Renal cortical epithelial cell (primary cell): ENCODE data around the gene SBNO2. TPM values are rescaled to one million over a fixed set of nuclear protein-coding genes. Genes with fewer than 3 reads are reported as not detected.
"Not testable (repeated sequence)": the region's sequence is repeated elsewhere in the genome, so short reads cannot be mapped to it uniquely, and the experiment has no call there.

Source experiments
- DNase-seq: peaks from one replicate; pipeline ENCODE4 v3.0.0-alpha.2; 2011; ENCODE audit warnings: low read depth
- total RNA-seq: library from RNA; depleted of rRNA; stranded (reverse); fragments of >200 nt; gene quantifications from 2 replicates; pipeline ENCODE4 v1.2.3, GENCODE V29; 2014

SBNO2 gene
- total RNA-seq, 1 donor from 2014 or later: 113 TPM

DNA sequence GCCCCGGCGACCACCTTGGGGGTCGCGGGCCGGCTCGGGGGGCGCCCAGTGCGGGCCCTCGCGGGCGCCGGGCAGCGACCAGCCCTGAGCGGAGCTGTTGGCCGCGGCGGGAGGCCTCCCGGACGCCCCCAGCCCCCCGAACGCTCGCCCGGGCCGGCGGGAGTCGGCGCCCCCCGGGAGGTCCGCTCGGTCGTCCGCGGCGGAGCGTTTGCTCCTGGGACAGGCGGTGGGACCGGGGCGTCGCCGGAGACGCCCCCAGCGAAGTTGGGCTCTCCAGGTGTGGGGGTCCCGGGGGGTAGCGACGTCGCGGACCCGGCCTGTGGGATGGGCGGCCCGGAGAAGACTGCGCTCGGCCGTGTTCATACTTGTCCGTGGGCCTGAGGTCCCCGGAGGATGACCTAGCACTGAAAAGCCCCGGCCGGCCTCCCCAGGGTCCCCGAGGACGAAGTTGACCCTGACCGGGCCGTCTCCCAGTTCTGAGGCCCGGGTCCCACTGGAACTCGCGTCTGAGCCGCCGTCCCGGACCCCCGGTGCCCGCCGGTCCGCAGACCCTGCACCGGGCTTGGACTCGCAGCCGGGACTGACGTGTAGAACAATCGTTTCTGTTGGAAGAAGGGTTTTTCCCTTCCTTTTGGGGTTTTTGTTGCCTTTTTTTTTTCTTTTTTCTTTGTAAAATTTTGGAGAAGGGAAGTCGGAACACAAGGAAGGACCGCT, 32.2 kb upstream of the SBNO2 start:
- DNase-seq: no peak

DNA sequence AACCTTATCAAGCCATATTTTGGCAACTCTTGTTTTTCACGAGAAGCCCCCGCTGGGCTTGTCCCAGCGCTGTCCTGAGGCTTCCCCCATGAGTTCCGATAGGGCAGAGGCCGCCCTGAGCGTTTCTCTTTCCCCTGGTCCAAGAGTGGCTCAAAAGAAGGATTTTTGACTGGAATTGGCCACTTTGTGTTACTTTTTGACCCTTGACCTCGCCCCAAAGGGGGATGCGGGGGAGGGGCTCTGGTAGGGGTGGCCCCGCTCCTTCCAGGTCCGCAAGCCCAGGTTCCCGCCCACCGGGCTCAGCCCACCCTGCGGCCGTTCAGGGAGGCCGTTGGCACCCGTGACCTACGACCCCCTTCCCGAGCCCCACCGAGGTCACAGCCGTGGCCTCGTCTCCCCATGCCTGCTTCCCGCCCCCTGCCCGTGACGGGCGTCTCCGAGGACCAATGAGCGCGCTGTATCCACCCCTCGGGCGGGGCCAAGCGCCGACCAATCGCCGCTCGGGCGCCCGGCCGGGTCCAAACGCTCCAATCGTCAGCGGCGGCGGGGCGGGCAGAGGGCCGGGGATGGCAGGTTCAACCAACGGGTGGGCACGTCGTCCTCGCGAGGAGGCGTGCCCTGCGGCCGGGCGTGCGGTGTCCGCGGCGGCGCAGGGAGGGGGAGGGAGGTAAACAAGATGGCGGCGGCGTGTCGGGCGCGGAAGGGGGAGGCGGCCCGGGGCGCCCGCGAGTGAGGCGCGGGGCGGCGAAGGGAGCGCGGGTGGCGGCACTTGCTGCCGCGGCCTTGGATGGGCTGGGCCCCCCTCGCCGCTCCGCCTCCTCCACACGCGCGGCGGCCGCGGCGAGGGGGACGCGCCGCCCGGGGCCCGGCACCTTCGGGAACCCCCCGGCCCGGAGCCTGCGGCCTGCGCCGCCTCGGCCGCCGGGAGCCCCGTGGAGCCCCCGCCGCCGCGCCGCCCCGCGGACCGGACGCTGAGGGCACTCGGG, 31.3 kb upstream of the SBNO2 start, which contains the start of gene STK11:
STK11 (plus strand) TSS at position 665 of the 986 bp plus-strand sequence. CDS start 1,136 bp downstream, outside the sequence.
- DNase-seq: peak; percentile 78

DNA sequence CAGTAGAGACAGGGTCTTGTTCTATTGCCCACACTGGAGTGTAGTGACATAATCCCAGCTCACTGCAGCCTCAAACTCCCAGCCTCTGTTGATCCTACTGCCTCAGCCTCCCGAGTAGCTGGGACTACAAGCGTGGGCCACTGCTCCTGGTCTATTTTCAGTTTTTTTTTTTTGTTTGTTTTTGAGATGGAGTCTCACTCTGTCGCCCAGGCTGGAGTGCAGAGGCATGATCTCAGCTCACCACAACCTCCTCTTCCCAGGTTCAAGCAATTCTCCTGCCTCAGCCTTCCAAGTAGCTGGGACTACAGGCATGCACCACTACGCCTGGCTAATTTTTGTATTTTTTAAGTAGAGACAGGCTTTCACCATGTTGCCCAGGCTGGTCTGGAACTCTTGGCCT, 26.5 kb upstream of the SBNO2 start:
- DNase-seq: not testable (repeated sequence)

DNA sequence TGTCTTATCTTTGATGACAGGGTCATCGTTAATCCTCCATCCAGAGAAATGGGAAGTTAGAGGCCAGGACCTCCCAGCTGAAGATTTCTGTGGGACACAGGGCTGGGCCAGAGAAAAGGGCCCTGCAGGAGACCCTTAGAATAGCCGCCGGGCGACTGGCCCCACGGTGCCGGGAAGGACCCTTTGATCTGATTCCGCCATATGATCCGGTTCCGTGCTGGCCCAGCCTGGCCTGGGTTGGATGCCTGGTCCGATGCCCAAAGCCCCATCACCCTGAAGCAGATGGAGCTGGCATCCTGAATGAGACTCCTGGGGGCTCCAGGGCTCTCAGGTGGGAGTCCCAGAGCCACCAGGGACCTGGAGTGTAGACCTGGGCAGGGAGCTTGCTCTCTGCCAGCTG, 25.5 kb upstream of the SBNO2 start:
- DNase-seq: no peak

DNA sequence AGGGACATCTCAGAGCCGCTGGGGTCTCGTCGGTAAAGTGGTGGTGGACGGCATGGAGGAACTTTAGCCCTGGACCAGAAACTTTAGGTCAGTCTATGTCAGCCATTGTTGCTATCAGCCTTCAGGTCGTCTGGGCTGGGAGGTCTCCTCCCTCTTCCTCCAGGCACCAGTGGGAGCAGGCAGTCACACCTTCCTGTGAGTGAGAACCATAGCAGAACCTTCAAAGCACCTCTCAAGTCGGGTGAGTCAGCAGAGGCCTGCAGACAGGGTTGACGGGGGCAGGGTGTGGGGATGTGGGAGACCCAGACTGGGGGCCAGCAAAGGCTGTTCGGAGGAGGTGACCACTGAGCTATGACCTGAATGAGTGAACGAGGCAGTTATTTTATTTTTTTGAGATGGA, 15.4 kb upstream of the SBNO2 start:
- peak; percentile 89 for DNase-seq

DNA sequence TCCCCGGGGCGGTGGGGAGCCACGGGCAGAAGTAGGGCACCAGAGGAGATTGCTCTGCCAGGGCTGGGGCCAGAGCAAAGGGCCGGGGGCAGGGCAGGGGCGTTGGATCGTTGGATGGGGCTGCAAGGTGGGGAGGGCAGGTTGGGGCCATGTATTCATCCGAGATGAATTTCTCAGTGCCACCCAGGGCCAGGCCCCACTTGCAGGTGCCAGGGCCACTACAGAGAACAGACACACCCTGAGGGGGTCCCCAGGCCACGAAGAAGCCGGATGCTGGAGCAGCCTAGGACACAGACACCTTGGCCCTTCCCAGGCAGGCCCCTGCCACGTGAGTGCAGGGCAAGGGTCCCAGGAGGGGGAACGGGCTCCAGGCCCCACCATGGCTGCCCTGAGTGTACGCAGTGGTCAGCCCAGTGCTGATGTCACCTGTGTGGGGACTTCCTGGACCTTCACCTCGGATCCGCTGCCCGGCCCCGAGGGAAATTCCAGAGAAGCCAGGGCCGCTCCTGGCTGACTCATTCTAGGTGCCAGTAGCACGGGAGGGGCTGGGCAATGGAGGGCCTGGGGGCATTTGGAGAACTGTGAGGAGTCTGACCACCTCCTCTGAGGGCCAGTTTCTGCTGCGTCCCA, 9.6 kb upstream of the SBNO2 start:
- DNase-seq: peak; percentile 86

DNA sequence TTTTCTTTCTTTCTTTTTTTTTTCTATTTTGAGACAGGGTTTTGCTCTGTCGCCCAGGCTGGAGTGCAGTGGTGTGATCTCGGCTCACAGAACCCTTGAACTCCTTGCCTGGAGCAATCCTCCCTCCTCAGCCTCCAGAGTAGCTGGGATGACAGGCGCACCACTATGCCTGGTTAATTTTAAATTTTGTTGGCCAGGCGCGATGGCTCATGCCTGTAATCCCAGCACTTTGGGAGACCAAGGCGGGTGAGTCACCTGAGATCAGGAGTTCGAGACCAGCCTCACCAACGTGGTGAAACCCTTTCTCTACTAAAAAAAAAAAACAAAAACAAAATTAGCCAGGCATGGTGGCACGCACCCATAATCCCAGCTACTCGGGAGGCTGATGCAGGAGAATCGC, 8.7 kb upstream of the SBNO2 start:
- no peak for DNase-seq

DNA sequence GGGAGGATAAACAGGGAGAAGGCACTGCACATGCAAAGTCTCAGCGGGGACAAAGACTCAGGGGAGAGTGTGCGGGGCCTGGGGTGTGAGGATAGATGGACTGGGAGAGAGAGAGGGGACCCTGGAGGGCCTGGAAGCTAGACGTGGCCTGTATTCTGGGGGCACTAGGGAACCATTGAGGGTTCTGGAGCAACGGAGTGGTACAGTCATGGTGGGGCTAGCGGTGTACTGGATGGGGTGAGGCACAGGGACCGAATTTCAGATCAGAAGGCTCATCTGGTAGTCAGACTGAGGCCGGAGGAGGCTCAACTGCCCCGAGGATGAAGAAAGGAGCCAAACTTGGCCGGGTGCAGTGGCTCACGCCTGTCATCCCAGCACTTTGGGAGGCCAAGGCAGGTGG, 8.0 kb upstream of the SBNO2 start:
- no peak for DNase-seq

DNA sequence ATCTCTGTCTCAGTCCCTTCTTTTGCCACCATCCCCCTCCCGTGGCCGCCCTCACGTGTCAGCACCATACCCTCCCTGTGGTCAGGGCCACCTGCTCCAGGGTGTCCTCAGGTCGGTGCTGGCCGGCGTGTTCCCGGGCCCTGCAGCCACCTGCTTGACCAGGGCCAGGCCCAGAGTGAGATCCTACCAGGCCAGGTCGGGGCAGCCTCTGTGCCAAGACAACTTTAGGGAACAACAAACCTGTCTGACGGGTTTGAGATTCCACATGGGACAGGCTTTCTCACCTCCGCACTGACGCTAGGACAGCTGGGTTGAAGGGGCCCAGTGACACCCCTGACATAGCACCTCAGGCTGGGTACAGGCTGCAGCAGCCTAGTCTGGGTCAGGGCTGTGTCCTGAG, 7.5 kb upstream of the SBNO2 start:
- DNase-seq: no peak

DNA sequence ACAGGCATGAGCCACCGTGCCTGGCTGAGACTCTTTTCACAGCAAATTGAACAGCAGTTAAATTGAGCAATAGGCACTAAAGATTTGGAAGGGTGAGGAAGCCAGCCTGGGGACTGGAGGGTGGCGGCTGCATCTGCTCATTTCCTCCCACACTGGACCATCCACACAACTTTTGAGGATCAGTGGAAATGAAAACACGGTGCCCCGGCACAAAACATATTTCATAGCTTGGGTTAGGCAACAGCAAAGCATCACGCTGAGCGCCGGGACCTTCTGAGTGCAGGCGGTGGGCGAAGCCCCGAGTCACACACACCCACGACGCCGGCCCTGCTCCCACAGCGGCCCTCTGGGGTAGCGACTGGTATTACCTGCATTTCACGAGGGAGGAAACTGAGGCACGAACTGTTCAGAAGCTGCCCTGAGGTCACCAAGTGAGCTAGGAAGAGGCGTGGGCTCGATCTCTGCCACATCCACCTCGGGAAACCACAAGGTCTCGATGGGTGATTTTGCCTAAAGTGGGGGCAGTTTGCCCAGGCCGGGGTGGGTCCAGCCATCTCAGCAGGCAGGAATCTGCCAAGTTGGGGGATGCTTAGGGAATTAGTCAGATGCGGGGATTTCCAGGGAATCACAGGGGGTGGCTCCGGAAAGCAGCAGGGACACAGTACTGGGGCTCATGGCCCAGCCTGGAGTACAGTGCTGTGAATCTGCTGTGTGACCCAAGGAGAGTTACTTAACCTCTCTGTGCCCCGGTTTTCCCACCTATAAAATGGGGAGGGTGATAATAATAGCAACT, 3.5 kb upstream of the SBNO2 start:
- DNase-seq: peak; percentile 97

DNA sequence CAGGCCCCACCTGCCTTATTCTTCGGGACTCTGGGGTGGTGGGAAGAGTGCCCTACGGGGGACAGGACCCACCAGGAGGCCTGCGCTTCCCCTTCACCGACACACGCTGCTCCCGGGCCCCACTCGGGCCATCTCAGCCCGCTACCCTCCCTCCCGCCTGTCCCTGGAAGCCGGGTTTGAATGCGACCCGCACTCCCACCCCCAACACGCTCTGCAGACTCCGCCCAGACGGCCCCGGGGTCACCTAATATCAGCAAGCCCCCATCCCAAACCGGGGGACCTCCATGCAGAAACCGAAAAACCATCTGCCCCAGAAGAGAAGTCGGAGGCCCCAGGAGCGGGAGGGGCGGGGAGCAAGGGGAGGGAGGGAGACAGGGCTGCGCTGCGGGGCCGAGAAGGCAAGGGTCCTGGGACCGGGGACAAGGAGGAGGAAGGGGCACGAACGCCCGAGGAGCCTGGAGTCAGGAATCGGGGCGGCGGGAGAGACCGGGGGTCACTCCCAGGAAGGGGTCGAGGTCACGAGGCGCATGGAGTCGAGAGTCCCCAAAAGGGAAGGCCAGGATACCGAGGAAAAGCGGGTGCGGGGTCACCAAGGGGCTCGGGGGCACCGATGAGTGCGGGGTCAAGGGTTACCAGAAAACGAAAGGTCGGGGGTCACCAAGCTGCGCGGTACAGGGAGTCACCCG, 766 bp downstream of the SBNO2 start:
- no peak for DNase-seq

DNA sequence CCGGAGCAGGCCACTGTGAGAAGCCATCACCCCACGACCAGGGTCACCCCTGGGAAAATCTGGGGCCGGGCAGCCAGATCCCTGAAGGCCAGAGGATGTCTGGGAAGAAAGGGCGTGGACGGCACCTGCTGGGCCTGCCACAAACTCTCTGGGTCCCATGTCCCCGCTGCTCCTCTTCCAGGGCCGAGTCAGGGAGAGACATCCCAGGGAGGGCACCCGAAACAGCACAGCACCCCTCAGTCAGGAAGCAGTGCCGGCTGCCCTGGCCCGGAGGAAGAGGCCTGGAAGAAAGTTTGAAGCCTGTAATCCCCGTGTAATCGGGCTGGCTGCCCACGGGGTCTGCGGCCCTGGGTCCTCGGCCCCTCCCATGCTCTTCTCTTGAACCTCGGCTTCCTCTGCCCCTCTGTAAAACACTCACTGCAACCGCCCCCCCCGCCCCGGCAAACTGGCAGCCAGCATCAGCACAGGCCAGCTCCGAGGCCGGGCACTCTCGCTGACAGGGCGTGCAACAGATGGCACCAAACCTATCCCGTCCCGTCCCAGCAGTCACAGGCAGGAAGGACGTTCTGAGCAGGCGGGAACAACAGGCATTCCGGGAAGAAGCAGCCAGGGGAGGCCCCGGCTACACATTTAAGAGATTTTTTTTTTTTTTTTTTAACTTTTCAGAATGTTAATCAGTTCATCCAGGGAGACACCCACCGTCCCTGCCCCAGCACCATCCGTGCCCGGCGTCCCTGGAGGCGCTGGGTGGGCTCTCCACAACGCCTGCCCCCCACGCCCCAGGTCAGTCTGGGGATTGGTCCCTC, 1.5 kb downstream of the SBNO2 start:
- no peak for DNase-seq

DNA sequence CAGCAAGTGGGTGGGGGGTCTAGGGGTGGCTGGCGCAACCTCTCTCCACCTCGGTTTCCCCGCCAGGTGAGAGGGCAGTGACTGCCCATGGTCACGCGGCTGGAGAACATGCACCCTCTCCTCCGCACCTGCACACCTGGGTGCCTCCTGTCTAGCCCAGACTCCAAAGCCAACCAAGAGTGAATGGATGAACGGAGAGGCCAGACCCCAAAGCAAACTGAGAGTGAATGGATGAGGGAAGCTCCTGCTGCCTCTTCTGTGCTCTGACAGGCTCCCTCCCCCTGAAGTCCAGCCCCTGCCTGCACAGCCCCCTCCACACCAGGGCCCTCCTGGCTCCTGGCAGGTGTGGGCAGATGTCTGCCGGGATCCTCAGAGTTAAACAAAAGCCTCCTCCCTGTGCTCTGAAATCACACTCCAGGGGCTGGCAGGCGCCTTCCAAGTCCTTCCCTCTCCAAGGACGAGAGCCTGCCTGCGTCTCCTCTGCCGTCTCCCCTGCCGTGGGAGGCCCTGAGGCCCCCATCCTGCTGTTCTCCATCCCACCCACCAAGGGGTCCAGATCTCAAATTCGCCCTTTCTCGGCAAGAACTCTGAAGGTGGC, 2.2 kb downstream of the SBNO2 start:
- DNase-seq: no peak

DNA sequence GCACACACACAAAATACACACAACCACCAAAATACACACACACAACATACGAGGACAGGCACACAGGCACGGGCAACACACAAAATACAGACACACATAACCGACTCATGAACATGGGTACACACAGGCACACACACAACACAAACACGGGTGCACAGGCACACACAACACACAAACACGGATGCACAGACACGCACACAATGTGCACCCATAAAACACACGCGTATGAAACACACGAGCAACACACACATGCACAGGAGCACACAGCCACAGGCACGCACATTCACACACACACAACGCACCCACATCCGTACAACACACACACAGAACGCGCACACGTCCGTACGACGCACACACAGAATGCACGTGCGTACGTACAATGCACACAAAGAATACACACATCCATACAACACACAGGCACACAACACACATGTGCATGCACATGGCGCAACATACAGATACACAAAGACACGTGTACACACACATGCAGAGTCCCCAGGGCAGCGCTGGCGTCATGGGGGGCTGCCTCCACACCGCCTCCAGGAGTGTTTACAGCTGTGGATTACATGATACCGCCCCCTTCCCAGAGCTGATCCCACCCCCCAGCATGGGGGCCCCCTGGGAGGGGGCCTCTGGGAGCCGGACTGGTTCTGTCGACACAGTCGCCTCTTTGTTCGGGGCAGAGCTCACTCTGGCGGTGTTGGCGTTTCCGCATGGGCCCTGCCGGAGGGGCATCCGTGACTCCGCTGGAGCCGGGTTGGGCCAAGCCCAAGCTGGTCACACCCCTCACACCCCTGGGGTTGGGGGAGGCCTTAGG, 2.9 kb downstream of the SBNO2 start:
- no peak for DNase-seq

DNA sequence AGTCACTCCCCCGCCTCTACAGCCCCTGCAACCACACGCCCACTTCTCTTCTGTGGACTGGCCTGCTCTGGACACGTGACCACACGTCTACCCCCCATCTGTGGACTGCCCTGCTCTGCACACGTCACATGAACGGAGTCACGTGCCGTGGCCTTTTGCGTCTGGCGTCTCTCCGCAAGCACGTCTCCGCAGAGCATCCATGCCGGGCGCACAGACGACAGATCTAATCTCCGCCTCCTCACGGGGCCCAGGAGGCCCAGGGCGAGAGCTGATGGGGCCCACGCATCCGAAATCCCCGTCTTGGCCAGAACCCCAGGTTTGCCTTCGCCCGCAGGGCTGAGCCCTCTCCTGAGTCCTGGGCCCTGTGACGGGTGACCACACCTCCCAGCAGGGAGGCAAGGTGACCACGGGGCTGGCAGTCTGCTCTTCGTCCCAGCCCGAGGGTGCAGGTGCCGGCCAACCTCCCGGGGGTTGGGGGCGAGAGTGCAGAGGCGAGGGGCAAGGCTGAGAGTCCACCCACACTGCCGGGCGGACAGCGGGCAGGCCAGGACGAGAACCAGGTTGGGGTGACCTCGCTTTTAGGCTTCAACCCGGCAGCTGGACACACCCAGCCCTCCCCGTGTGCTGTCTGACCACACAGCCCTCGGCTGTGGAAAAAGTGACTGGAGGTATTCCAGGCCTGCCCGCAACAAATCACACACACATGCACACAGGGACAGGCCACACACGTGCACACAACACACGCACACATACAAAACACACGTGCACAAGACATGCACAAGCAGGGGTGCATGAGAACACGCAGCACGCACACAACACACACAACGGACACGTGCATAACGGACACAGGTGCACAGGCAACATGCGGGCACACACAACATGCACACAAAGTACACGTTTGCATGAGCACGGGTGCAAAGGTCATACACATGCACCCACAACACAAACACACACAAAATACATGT, 3.9 kb downstream of the SBNO2 start:
- no peak for DNase-seq

DNA sequence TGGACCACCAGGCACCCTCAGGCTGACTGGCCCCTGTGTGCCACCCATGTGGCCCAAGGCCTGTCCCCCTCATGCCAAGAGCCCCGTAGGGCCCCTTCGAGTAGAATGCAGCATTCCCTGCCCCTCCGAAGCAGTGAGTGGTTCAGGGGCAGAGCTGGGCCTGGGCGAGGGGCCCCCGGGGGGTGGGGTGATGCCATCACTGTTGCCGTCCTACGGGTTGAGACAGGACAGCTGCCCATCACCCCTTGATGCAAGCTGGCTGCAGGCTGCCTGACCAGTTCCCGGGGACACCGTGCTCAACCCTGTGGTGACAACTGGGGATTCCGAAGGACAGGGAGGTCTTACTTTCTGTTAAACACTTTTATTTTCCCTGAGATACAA, 4.7 kb downstream of the SBNO2 start:
- no peak for DNase-seq

DNA sequence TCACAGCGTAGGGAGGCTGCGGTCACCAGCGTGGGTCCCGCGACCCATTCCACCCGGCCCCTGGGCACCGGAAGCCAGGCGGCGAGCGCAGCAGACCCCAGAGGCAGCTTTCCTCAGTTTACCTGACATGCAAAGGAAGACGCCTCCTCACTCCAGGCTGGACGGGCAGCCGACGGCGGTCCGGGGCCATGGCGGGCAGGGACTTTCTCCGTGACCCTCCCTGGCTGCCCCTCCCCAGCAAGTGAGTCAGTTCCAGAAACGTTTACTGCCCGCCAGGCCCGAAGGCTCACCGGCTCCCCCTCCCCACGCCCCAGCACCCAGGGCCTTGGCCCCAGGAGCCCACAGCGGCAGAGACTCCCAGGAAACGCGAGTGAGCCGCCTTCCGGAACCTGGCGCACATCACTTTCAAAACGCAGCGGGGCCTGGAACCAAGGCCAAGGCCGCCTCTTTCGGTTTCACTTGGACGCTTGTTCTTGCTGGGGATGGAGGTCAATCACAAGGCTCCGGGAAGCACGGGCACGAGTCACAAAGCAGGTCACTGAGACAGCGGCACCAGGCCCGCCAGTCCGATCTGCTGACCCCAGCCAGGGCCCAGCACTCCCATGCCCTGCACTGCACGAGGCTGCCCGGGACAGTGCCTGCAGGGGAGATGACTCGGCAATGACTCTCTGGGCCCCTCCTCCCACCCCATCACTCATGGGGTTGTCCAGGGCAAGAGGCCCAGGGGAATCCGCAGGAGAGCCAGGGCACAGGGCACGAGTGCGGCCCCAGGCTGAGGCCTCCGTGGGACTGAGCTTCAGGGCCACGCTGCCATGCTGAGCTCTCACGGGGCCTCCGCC, 5.3 kb downstream of the SBNO2 start:
- peak; percentile 76 for DNase-seq
